ENCODE results near the gene SRPX. TPM values are rescaled to one million over a fixed set of nuclear protein-coding genes. Genes with fewer than 3 reads are reported as not detected.

The SRPX gene
- total RNA-seq, 1 experiment from 2014 or later = 9.4 TPM

- POLR2A ChIA-PET = no interaction called here
- intact Hi-C loops (cut with micrococcal nuclease) = no loop called here
These were observed 4.4 kb upstream of the SRPX start for GRCh38 chrX:38225093-38225492.

GRCh38 chrX:38224160-38224559 is 3.5 kb upstream of the SRPX start:
- ChIA-PET POLR2A (no interaction called here), CTCF (no interaction called here)
- H3K4me3 Mint-ChIP-seq (ENCODE audit: unreplicated experiment) = no peak overlapping the region
- no peak for DNase-seq (ENCODE audit: unreplicated experiment)
- no peaks in the 10 kb centered on the region for H3K9me3 Mint-ChIP-seq (ENCODE audit: unreplicated experiment)
- H3K27me3 Mint-ChIP-seq (ENCODE audit: insufficient read depth, unreplicated experiment) = peaks cover 28% of the 10 kb centered on the region
- no peaks in the 10 kb centered on the region for H3K36me3 Mint-ChIP-seq (ENCODE audit: insufficient read depth, unreplicated experiment)
- H3K4me1 Mint-ChIP-seq (ENCODE audit: insufficient read depth, unreplicated experiment) = no peaks in the 10 kb centered on the region
- no peak for TF ChIP-seq CTCF (IDR thresholded peaks at IDR 0.05; ENCODE audit: unreplicated experiment)
- BruUV-seq (replicated peaks) = no TSS peak
- H3K27ac Mint-ChIP-seq (ENCODE audit: low read depth, unreplicated experiment) = no peak overlapping the region
- intact Hi-C loops (cut with micrococcal nuclease) = no loop called here

More at GRCh38 chrX:38225093-38225492, 4.4 kb upstream of the SRPX start:
- no TSS peak for BruUV-seq (replicated peaks)
- Mint-ChIP-seq H3K4me3 (ENCODE audit: unreplicated experiment) (no peak overlapping the region), H3K36me3 (ENCODE audit: insufficient read depth, unreplicated experiment) (no peaks in the 10 kb centered on the region), H3K4me1 (ENCODE audit: insufficient read depth, unreplicated experiment) (no peaks in the 10 kb centered on the region), H3K27ac (ENCODE audit: low read depth, unreplicated experiment) (no peak overlapping the region), H3K9me3 (ENCODE audit: unreplicated experiment) (no peaks in the 10 kb centered on the region), H3K27me3 (ENCODE audit: insufficient read depth, unreplicated experiment) (peaks cover 29% of the 10 kb centered on the region)
- no peak for DNase-seq (ENCODE audit: unreplicated experiment)
- CTCF ChIA-PET = interaction anchor here (0.6 to 0.8 kb wide), 2 partner anchors 51 to 102 kb away, joined by 3 read pairs; partner anchors contain the start of gene RPGR
- TF ChIP-seq CTCF (IDR thresholded peaks at IDR 0.05; ENCODE audit: unreplicated experiment) = no peak

GRCh38 chrX:38221391-38221929 is 789 bp upstream of the SRPX start:
- DNase-seq (ENCODE audit: unreplicated experiment) = no peak
- POLR2A ChIA-PET = interaction anchor here (0.7 kb wide), 1 partner anchor 107 kb away, joined by 3 read pairs; no protein-coding TSS in a partner anchor
- no peaks in the 10 kb centered on the region for H3K36me3 Mint-ChIP-seq (ENCODE audit: insufficient read depth, unreplicated experiment)
- no peaks in the 10 kb centered on the region for H3K9me3 Mint-ChIP-seq (ENCODE audit: unreplicated experiment)
- no peaks in the 10 kb centered on the region for H3K4me1 Mint-ChIP-seq (ENCODE audit: insufficient read depth, unreplicated experiment)
- no TSS peak for BruUV-seq (replicated peaks)
- H3K27me3 Mint-ChIP-seq (ENCODE audit: insufficient read depth, unreplicated experiment) = peaks cover 18% of the 10 kb centered on the region
- intact Hi-C loops (cut with micrococcal nuclease) = no loop called here
- H3K27ac Mint-ChIP-seq (ENCODE audit: low read depth, unreplicated experiment) = no peak overlapping the region
- CTCF ChIA-PET = interaction anchor here (1.0 kb wide), 1 partner anchor 24 kb away, joined by 3 read pairs; no protein-coding TSS in a partner anchor
- H3K4me3 Mint-ChIP-seq (ENCODE audit: unreplicated experiment) = peak overlapping the region; percentile 69
- no peak for TF ChIP-seq CTCF (IDR thresholded peaks at IDR 0.05; ENCODE audit: unreplicated experiment)

GRCh38 chrX:38220024-38220414 is 652 bp downstream of the SRPX start:
- peak overlapping the region; percentile 69 for H3K4me3 Mint-ChIP-seq (ENCODE audit: unreplicated experiment)
- no peak overlapping the region for H3K27ac Mint-ChIP-seq (ENCODE audit: low read depth, unreplicated experiment)
- POLR2A ChIA-PET = interaction anchor here (2.0 kb wide), 1 partner anchor 107 kb away, joined by 9 read pairs; the partner anchor contains the start of gene RPGR
- H3K36me3 Mint-ChIP-seq (ENCODE audit: insufficient read depth, unreplicated experiment) = no peaks in the 10 kb centered on the region
- no peaks in the 10 kb centered on the region for H3K9me3 Mint-ChIP-seq (ENCODE audit: unreplicated experiment)
- peak; percentile 62 for DNase-seq (ENCODE audit: unreplicated experiment)
- CTCF ChIA-PET = interaction anchor here (0.6 to 4.2 kb wide), 13 partner anchors 9 to 108 kb away, joined by 3 to 18 read pairs (median 4); partner anchors contain the start of gene RPGR
- peaks cover 31% of the 10 kb centered on the region for H3K27me3 Mint-ChIP-seq (ENCODE audit: insufficient read depth, unreplicated experiment)
- peak; percentile 30 for TF ChIP-seq CTCF (IDR thresholded peaks at IDR 0.05; ENCODE audit: unreplicated experiment)
- H3K4me1 Mint-ChIP-seq (ENCODE audit: insufficient read depth, unreplicated experiment) = no peaks in the 10 kb centered on the region
- BruUV-seq (replicated peaks) = no TSS peak
- intact Hi-C loops (cut with micrococcal nuclease) = loop anchor here (1.0 kb wide), 1 partner anchor 107 kb away; the partner anchor contains the start of gene RPGR

Data from MCF 10A (cell line).